Stomach (tissue), 4 donors: ENCODE measurements around the gene NPHP4.

Source experiments
- EP300 ChIP-seq: sonication (generic); formaldehyde crosslinking; IDR thresholded peaks from one replicate; pipeline ENCODE4 v1.6.1; 2017; ENCODE audit warnings: antibody characterized with exemption
- POLR2A ChIP-seq, 4 donors: fragments of 450-650 bp; IDR thresholded peaks; one replicate each; pipeline ENCODE4 v1.6.1; 2016; ENCODE audit warnings: antibody characterized with exemption in 4 of 4, control low read depth in 2 of 4, mild to moderate bottlenecking in 1 of 4, moderate library complexity in 1 of 4

- TF ChIP-seq EP300: no peak
- no peak for TF ChIP-seq POLR2A (IDR thresholded peaks at IDR 0.05)
Measured at GRCh38 chr1:5971471-5972197, 20.6 kb downstream of the NPHP4 start.
